H1 (cell line): Measurements from ENCODE around the gene UNK.

Source experiments
- PHF8 ChIP-seq: fragments of 200-600 bp; sonication (generic); conservative IDR thresholded peaks from 2 replicates; pipeline ENCODE4 v1.7.1; 2012; ENCODE audit warnings: low read depth, mild to moderate bottlenecking, inconsistent platforms, low read length, moderate library complexity
- POLR2A ChIP-seq, 2 experiments: IDR thresholded peaks; 1 replicate in 1 of 2; 2 replicates in 1 of 2; pipeline ENCODE4 v1.6.1; 2011; ENCODE audit warnings: low read depth in 2 of 2, low read length in 2 of 2, mild to moderate bottlenecking in 2 of 2; ENCODE audit errors: control extremely low read depth in 1 of 2
- TCF12 ChIP-seq: IDR thresholded peaks from 2 replicates; pipeline ENCODE4 v1.6.1; 2011; ENCODE audit warnings: low read depth, mild to moderate bottlenecking, low read length
- TF ChIP-seq, protein P1 (sequence below), 3 experiments: IDR thresholded peaks; 1 replicate in 2 of 3; 2 replicates in 1 of 3; pipeline versions ENCODE4 v1.5.1 to v1.6.1; 2011; ENCODE audit warnings: low read length in 3 of 3, mild to moderate bottlenecking in 3 of 3, inconsistent platforms in 2 of 3, low read depth in 1 of 3, moderate library complexity in 1 of 3; ENCODE audit not compliant: insufficient read depth in 1 of 3; ENCODE audit errors: control extremely low read depth in 1 of 3

DNA sequence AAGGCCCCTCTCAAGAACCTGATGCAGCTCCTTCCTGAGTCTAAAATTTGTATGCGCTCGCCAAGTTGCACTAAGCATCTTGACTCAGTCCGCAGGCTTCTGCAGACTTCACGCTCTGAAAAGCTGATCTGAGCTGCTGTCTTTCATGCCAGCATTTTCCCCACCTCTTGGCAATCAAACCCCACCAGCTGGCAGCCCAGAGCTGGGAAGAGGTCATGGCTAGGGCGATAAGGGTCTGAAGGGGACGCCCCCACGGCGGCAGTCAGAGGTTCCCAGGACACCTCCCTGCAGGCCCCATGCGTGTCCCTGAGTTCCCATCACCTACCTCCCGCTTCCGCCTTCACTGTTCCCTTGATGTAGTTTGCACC lies 64.7 kb downstream of the UNK start:
- no peak for TF ChIP-seq TCF12
- TF ChIP-seq PHF8, result no peak
- no peak for TF ChIP-seq POLR2A (IDR thresholded peaks at IDR 0.05; ENCODE audit: control extremely low read depth in 1 of 2, low read depth in 2 of 2, low read length in 2 of 2)
- TF ChIP-seq, protein P1, sequence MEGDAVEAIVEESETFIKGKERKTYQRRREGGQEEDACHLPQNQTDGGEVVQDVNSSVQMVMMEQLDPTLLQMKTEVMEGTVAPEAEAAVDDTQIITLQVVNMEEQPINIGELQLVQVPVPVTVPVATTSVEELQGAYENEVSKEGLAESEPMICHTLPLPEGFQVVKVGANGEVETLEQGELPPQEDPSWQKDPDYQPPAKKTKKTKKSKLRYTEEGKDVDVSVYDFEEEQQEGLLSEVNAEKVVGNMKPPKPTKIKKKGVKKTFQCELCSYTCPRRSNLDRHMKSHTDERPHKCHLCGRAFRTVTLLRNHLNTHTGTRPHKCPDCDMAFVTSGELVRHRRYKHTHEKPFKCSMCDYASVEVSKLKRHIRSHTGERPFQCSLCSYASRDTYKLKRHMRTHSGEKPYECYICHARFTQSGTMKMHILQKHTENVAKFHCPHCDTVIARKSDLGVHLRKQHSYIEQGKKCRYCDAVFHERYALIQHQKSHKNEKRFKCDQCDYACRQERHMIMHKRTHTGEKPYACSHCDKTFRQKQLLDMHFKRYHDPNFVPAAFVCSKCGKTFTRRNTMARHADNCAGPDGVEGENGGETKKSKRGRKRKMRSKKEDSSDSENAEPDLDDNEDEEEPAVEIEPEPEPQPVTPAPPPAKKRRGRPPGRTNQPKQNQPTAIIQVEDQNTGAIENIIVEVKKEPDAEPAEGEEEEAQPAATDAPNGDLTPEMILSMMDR (IDR thresholded peaks at IDR 0.05; ENCODE audit: control extremely low read depth in 1 of 3, insufficient read depth in 1 of 3, low read depth in 1 of 3, low read length in 3 of 3), result no peak
